H4 (cell line): ENCODE data around the gene GPX4. TPM values are rescaled to one million over a fixed set of nuclear protein-coding genes. Genes with fewer than 3 reads are reported as not detected.

Experiments
- DNase-seq: peaks from one replicate; pipeline ENCODE4 v3.0.0-alpha.2; 2015; ENCODE audit warnings: low spot score
- total RNA-seq: library from RNA; depleted of rRNA; stranded (reverse); fragments of >200 nt; shearing (Covaris generic); gene quantifications from 2 replicates; pipeline ENCODE4 v1.2.3, GENCODE V29; 2014

Gene GPX4
- total RNA-seq, 1 experiment from 2014 or later: 470 TPM

- DNase-seq: no peak
These were observed 35.5 kb upstream of the GPX4 start for GRCh38 chr19:1068009-1069001.

GRCh38 chr19:1069009-1069779, 34.6 kb upstream of the GPX4 start:
- DNase-seq: peak; percentile 41

- DNase-seq: no peak
These were observed 33.2 kb upstream of the GPX4 start for GRCh38 chr19:1070576-1070930.

- no peak for DNase-seq
These were observed 32.6 kb upstream of the GPX4 start for GRCh38 chr19:1070931-1071791.

- DNase-seq: no peak
These were observed 31.3 kb upstream of the GPX4 start for GRCh38 chr19:1072371-1073015.

GRCh38 chr19:1073063-1073955, 30.5 kb upstream of the GPX4 start:
- no peak for DNase-seq

- no peak for DNase-seq
These were observed 29.8 kb upstream of the GPX4 start for GRCh38 chr19:1073956-1074517.

GRCh38 chr19:1074544-1075283, 29.1 kb upstream of the GPX4 start:
- DNase-seq: peak; percentile 34

- no peak for DNase-seq
These were observed 27.8 kb upstream of the GPX4 start for GRCh38 chr19:1076046-1076386.

GRCh38 chr19:1076951-1077350, 26.8 kb upstream of the GPX4 start:
- no peak for DNase-seq

- no peak for DNase-seq
These were observed 24.2 kb upstream of the GPX4 start for GRCh38 chr19:1079566-1080111.

GRCh38 chr19:1080360-1081161, 23.2 kb upstream of the GPX4 start:
- no peak for DNase-seq

GRCh38 chr19:1081301-1082164, 22.3 kb upstream of the GPX4 start:
- DNase-seq: no peak

- no peak for DNase-seq
These were observed 21.4 kb upstream of the GPX4 start for GRCh38 chr19:1082165-1082927.

GRCh38 chr19:1082928-1083816, 20.6 kb upstream of the GPX4 start:
- DNase-seq: no peak
